ENCODE data around the gene KIF3B.
"Not testable (repeated sequence)": the region's sequence is repeated elsewhere in the genome, so short reads cannot be mapped to it uniquely, and the experiment has no call there.

Gene KIF3B

GRCh38 chr20:32271620-32272019 is 5.8 kb upstream of the KIF3B start:
- no peak for TF ChIP-seq CTCF (IDR thresholded peaks at IDR 0.05; ENCODE audit: low read length, missing control alignments)
- DNase-seq (ENCODE audit: low read depth) = no peak
- H3K4me3 ChIP-seq (replicated peaks; ENCODE audit: low read depth, low read length) = no peak overlapping the region

- TF ChIP-seq CTCF (IDR thresholded peaks at IDR 0.05; ENCODE audit: low read length, missing control alignments) = no peak
- no peak overlapping the region for H3K4me3 ChIP-seq (replicated peaks; ENCODE audit: low read depth, low read length)
- DNase-seq (ENCODE audit: low read depth) = no peak
Measured at GRCh38 chr20:32274359-32274758, 3.1 kb upstream of the KIF3B start.

- DNase-seq (ENCODE audit: low read depth); H3K4me3 ChIP-seq (replicated peaks; ENCODE audit: low read depth, low read length): not testable (repeated sequence)
Measured at GRCh38 chr20:32275163-32275562, 2.3 kb upstream of the KIF3B start.

- no peak for TF ChIP-seq CTCF (IDR thresholded peaks at IDR 0.05; ENCODE audit: low read length, missing control alignments)
- peak; percentile 19 for DNase-seq (ENCODE audit: low read depth)
- peak overlapping the region; percentile 92 for H3K4me3 ChIP-seq (replicated peaks; ENCODE audit: low read depth, low read length)
Measured at GRCh38 chr20:32278199-32278643, 770 bp downstream of the KIF3B start.

- no peak for DNase-seq (ENCODE audit: low read depth)
- no peak for TF ChIP-seq CTCF (IDR thresholded peaks at IDR 0.05; ENCODE audit: low read length, missing control alignments)
- no peak overlapping the region for H3K4me3 ChIP-seq (replicated peaks; ENCODE audit: low read depth, low read length)
Measured at GRCh38 chr20:32281711-32282110, 4.3 kb downstream of the KIF3B start.

- no peak for DNase-seq (ENCODE audit: low read depth)
- no peak for TF ChIP-seq CTCF (IDR thresholded peaks at IDR 0.05; ENCODE audit: low read length, missing control alignments)
- H3K4me3 ChIP-seq (replicated peaks; ENCODE audit: low read depth, low read length) = no peak overlapping the region
Measured at GRCh38 chr20:32282461-32282860, 5.0 kb downstream of the KIF3B start.

- H3K4me3 ChIP-seq (replicated peaks; ENCODE audit: low read depth, low read length) = no peak overlapping the region
- no peak for TF ChIP-seq CTCF (IDR thresholded peaks at IDR 0.05; ENCODE audit: low read length, missing control alignments)
- no peak for DNase-seq (ENCODE audit: low read depth)
Measured at GRCh38 chr20:32285082-32285620, 7.7 kb downstream of the KIF3B start.
